GM23248 (cell line): ENCODE measurements around the gene CALB2. TPM values are rescaled to one million over a fixed set of nuclear protein-coding genes. Genes with fewer than 3 reads are reported as not detected.
A peak's percentile ranks its signal among the peaks of the same experiment; 100 is the strongest.
"Not testable (repeated sequence)": the region's sequence is repeated elsewhere in the genome, so short reads cannot be mapped to it uniquely, and the experiment has no call there.

Experiments used
- DNase-seq: peaks from one replicate; pipeline ENCODE4 v3.0.0-alpha.2; 2015
- H2AFZ ChIP-seq: fragments of 200-600 bp; sonication (generic); 2 replicates; pipeline ENCODE4 v1.6.1; 2016; ENCODE audit warnings: antibody characterized with exemption
- H3F3A ChIP-seq: fragments of 200-600 bp; sonication (generic); 2 replicates; pipeline ENCODE4 v1.6.1; 2016; ENCODE audit warnings: mild to moderate bottlenecking, antibody characterized with exemption, mixed run types; ENCODE audit not compliant: insufficient read depth
- H3K27ac ChIP-seq: fragments of 200-600 bp; sonication (generic); 2 replicates; pipeline ENCODE4 v1.5.1; 2016; ENCODE audit warnings: mild to moderate bottlenecking
- H3K27me3 ChIP-seq: fragments of 200-600 bp; sonication (generic); replicated peaks from 2 replicates; pipeline ENCODE4 v1.6.1; 2016; ENCODE audit warnings: mild to moderate bottlenecking; ENCODE audit not compliant: insufficient read depth
- H3K36me3 ChIP-seq: fragments of 200-600 bp; sonication (generic); 2 replicates; pipeline ENCODE4 v1.6.1; 2016; ENCODE audit warnings: low read depth, mild to moderate bottlenecking
- H3K4me1 ChIP-seq: fragments of 200-600 bp; sonication (generic); 2 replicates; pipeline ENCODE4 v1.6.1; 2016; ENCODE audit warnings: mild to moderate bottlenecking; ENCODE audit not compliant: insufficient read depth
- H3K4me2 ChIP-seq: fragments of 200-600 bp; sonication (generic); one replicate; pipeline ENCODE4 v1.6.1; 2016; ENCODE audit warnings: mild to moderate bottlenecking; ENCODE audit not compliant: unreplicated experiment
- H3K4me3 ChIP-seq: fragments of 200-600 bp; sonication (generic); 2 replicates; pipeline ENCODE4 v1.5.1; 2016; ENCODE audit warnings: mild to moderate bottlenecking
- H3K79me2 ChIP-seq: fragments of 200-600 bp; sonication (generic); 2 replicates; pipeline ENCODE4 v1.6.1; 2016; ENCODE audit warnings: mild to moderate bottlenecking; ENCODE audit not compliant: insufficient read depth
- H3K9ac ChIP-seq: fragments of 200-600 bp; sonication (generic); 2 replicates; pipeline ENCODE4 v1.6.1; 2016; ENCODE audit warnings: mild to moderate bottlenecking
- H3K9me2 ChIP-seq: fragments of 200-600 bp; sonication (generic); 2 replicates; pipeline ENCODE4 v1.6.1; 2016; ENCODE audit warnings: mixed run types, mild to moderate bottlenecking, moderate library complexity; ENCODE audit not compliant: insufficient read depth
- H3K9me3 ChIP-seq: fragments of 200-600 bp; sonication (generic); one replicate; pipeline ENCODE4 v1.6.1; 2017; ENCODE audit warnings: low read depth
- H4K20me1 ChIP-seq: fragments of 200-600 bp; sonication (generic); 2 replicates; pipeline ENCODE4 v1.6.0; 2016; ENCODE audit not compliant: insufficient read depth
- EZH2 ChIP-seq: fragments of 200-600 bp; sonication (generic); IDR thresholded peaks from 2 replicates; pipeline ENCODE4 v1.6.1; 2018; ENCODE audit warnings: antibody characterized with exemption, mild to moderate bottlenecking; ENCODE audit not compliant: insufficient read depth, poor library complexity, severe bottlenecking
- EZH2phosphoT487 ChIP-seq: fragments of 200-600 bp; sonication (generic); IDR thresholded peaks from 2 replicates; pipeline ENCODE4 v1.6.1; 2018; ENCODE audit warnings: antibody characterized with exemption, moderate library complexity, mild to moderate bottlenecking, low read depth; ENCODE audit not compliant: insufficient read depth
- WGBS, 2 experiments: methylation state at CpG; one replicate each; pipeline ENCODE4 v1.1.6; 2015 to 2017; ENCODE audit warnings: low lambda C conversion rate in 2 of 2, low coverage in 1 of 2; ENCODE audit errors: missing lambda C conversion rate in 2 of 2; 5-methylcytosine and 5-hydroxymethylcytosine counted together
- in situ Hi-C: fragments of 300-500 bp; cut with MboI; formaldehyde crosslinking; loops from 2 replicates; pipeline ENCODE4 v1.15.0; 2020
- polyA plus RNA-seq: library from polyadenylated mRNA; unstranded; fragments of >200 nt; fragmentation: Nextera tagmentation; extraction: Ambion mirVana; gene quantifications from 2 replicates; pipeline ENCODE4 v1.2.1, GENCODE V29; 2016
- total RNA-seq: library from RNA; depleted of rRNA; stranded (reverse); fragments of >200 nt; shearing (Covaris generic); gene quantifications from 2 replicates; pipeline ENCODE4 v1.2.3, GENCODE V29; 2014; rRNA removed

Gene CALB2
- total RNA-seq = 1.8 TPM in 1 of 2 replicates, not detected in the other
- 0.99 and 1.2 TPM in 2 replicates for polyA plus RNA-seq

DNA sequence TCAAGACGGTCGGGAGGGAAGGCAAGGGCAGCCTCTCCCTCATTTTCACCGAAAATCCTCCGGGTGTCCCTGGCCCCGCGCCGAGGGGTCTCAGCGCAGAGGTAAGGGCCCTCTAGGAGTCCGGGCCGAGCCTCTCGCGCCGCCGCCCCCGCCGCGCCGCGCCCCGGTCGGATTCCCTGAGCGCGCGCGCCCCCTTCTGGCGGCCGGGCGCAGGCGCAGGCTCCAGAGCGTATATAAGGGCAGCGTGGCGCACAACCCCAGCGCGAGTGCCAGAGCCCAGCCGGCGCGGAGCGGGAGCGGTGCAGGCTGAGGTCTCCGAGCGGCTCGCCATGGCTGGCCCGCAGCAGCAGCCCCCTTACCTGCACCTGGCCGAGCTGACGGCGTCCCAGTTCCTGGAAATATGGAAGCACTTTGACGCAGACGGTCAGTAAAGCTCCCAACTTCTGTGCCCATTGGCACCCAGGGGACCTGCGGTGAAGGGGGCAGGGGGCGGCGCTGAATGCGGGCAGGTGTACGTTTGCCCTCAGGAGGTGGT is at the start of gene CALB2:
Gene CALB2, plus strand, starts transcription at position 260 of the 535 bp plus-strand sequence. Its CDS starts 70 bp downstream, at position 330.
- no peak within 1 kb of the TSS for H3K27ac ChIP-seq
- 1% methylated on average over 37 to 50 of the region's 53 CpGs for WGBS, 2 experiments
- in situ Hi-C loops = no loop called here
- no peaks in the 10 kb centered on the region for H3K36me3 ChIP-seq
- no peaks in the 10 kb centered on the region for H3K9me3 ChIP-seq
- H3K4me1 ChIP-seq = peaks cover 18% of the 10 kb centered on the region
- H3K9ac ChIP-seq = 0 out of 2 replicates have a peak within 1 kb of the TSS, but pooled peaks have one; percentile 11
- peak; percentile 80 for DNase-seq
- peak within 1 kb of the TSS; percentile 52 for H3K4me3 ChIP-seq
- peaks cover 11% of the 10 kb centered on the region for H3F3A ChIP-seq
- 0 out of 2 replicates have a peak, but pooled peaks cover 8% of the 10 kb centered on the region for H3K27me3 ChIP-seq
- H4K20me1 ChIP-seq = no peaks in the 10 kb centered on the region
- TF ChIP-seq EZH2 (no peak), EZH2phosphoT487 (no peak)
- no peaks in the 10 kb centered on the region for H3K79me2 ChIP-seq
- peak within 1 kb of the TSS; percentile 64 for H2AFZ ChIP-seq
- no peaks in the 10 kb centered on the region for H3K9me2 ChIP-seq
- H3K4me2 ChIP-seq = peak within 1 kb of the TSS; percentile 74

GRCh38 chr16:71311553-71312158 is 46.9 kb upstream of the CALB2 start:
- peak; percentile 38 for DNase-seq

DNA sequence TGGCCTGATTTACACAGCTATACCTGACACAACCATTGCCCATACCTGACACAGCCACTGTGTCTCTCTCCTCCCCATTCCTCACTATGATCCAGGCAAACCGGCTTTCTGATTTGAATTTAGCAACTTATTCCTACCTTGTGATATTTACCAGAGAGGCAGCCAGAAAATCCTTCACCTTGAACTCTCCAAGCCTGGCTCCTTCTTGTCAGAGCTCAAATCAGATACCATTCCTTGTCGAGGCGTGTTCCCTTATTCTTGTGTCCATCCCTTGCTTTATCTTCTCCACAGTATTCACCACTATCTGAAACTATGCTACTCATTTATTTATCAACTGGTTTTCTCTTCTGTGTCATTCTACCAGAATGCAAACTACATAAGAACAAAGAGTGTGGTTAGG is 44.9 kb upstream of the CALB2 start:
- DNase-seq, H3K79me2 ChIP-seq, in situ Hi-C loops, H3K27me3 ChIP-seq, H3K4me2 ChIP-seq, H3F3A ChIP-seq, H3K9me2 ChIP-seq, H3K27ac ChIP-seq, H3K36me3 ChIP-seq, H3K4me3 ChIP-seq, H3K9me3 ChIP-seq, H2AFZ ChIP-seq, H3K4me1 ChIP-seq, H3K9ac ChIP-seq, H4K20me1 ChIP-seq: not testable (repeated sequence)
- 35 to 43% methylated on average over 3 of the region's 3 CpGs for WGBS, 2 experiments

More at GRCh38 chr16:71311553-71312158, 46.9 kb upstream of the CALB2 start:
- Histone ChIP-seq H3K9me3 (no peaks in the 10 kb centered on the region), H3K9me2 (no peaks in the 10 kb centered on the region), H3K79me2 (no peaks in the 10 kb centered on the region), H2AFZ (no peak overlapping the region), H3K27me3 (no peaks in the 10 kb centered on the region), H3F3A (no peaks in the 10 kb centered on the region), H3K4me3 (no peak overlapping the region), H3K4me1 (no peaks in the 10 kb centered on the region), H3K36me3 (no peaks in the 10 kb centered on the region), H3K9ac (no peak overlapping the region), H3K4me2 (no peak overlapping the region), H3K27ac (no peak overlapping the region), H4K20me1 (no peaks in the 10 kb centered on the region)
- in situ Hi-C loops = no loop called here
- TF ChIP-seq EZH2phosphoT487 = no peak
- TF ChIP-seq EZH2 = no peak
- 16 to 17% methylated on average over 7 of the region's 7 CpGs for WGBS, 2 experiments

DNA sequence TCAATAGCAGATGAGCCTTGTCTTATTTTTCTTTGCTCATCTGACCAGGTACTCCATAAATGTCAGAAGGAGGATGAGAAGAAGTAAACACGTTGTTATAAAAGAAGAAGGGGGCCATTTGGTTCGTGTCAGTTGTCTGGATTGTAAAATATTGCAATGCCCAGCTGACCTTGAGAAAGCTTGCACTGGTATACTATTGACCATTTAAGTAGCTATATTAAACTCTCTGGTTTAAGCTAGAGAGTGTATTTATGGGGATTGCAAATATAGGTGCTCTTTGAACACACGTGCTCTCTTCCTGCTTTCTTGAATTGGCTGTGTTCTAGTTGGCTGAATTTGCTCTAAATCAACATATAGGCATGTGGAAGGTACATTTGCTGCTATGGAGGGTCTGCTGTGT is 43.3 kb upstream of the CALB2 start:
- in situ Hi-C loops = no loop called here
- Histone ChIP-seq H3K4me1 (no peaks in the 10 kb centered on the region), H3K27me3 (no peaks in the 10 kb centered on the region), H3K9me3 (no peaks in the 10 kb centered on the region), H3F3A (no peaks in the 10 kb centered on the region), H3K36me3 (no peaks in the 10 kb centered on the region), H3K9ac (no peak overlapping the region), H2AFZ (no peak overlapping the region), H3K4me2 (no peak overlapping the region), H3K4me3 (no peak overlapping the region), H3K27ac (no peak overlapping the region), H3K9me2 (no peaks in the 10 kb centered on the region), H4K20me1 (no peaks in the 10 kb centered on the region), H3K79me2 (no peaks in the 10 kb centered on the region)
- 1% methylated on average over 3 of the region's 3 CpGs for WGBS, 2 experiments
- no peak for DNase-seq
- no peak for TF ChIP-seq EZH2

DNA sequence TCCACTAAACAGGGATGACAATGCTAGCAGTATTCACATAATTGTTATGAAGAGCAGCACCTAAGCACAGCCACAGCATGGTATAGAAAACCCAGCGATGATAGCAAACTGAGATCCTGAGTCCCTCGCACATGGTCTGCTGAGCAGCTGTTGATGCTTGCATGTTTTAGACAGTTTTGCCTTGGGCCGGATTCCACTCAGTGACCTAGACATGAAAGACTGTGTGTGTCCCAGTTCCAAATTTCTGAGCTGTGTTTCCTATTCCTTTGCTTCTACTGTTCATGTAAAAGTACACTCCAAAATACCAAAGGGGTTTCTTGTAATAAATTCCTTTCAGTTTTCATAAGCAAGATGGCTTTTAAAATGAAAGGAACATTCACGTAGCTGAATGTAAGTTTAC is 38.5 kb upstream of the CALB2 start:
- H3K9me3 ChIP-seq = no peaks in the 10 kb centered on the region
- no peak overlapping the region for H2AFZ ChIP-seq
- H3K4me1 ChIP-seq = no peaks in the 10 kb centered on the region
- TF ChIP-seq EZH2 (no peak), EZH2phosphoT487 (no peak)
- no peaks in the 10 kb centered on the region for H3K79me2 ChIP-seq
- WGBS, 2 experiments = 55 to 56% methylated on average over 4 of the region's 4 CpGs
- no peak overlapping the region for H3K4me2 ChIP-seq
- H3F3A ChIP-seq = no peaks in the 10 kb centered on the region
- no peak overlapping the region for H3K27ac ChIP-seq
- in situ Hi-C loops = no loop called here
- H3K4me3 ChIP-seq = no peak overlapping the region
- H4K20me1 ChIP-seq = no peaks in the 10 kb centered on the region
- no peak for DNase-seq
- H3K9me2 ChIP-seq = no peaks in the 10 kb centered on the region
- no peak overlapping the region for H3K9ac ChIP-seq
- H3K36me3 ChIP-seq = no peaks in the 10 kb centered on the region
- no peaks in the 10 kb centered on the region for H3K27me3 ChIP-seq
